HUES64 (cell line): ENCODE measurements around the gene CHD8.
"Not testable (repeated sequence)": the region's sequence is repeated elsewhere in the genome, so short reads cannot be mapped to it uniquely, and the experiment has no call there.

Source experiments
- H3K27ac ChIP-seq: 2 replicates; pipeline ENCODE4 v1.7.0; 2013; ENCODE audit warnings: low read depth, low read length, inconsistent platforms
- H3K27me3 ChIP-seq: 2 replicates; pipeline ENCODE4 v1.6.1; 2013; ENCODE audit warnings: mild to moderate bottlenecking, low read length; ENCODE audit not compliant: insufficient read depth
- H3K36me3 ChIP-seq: 2 replicates; pipeline ENCODE4 v1.6.1; 2013; ENCODE audit warnings: mild to moderate bottlenecking, low read length; ENCODE audit not compliant: insufficient read depth
- H3K4me1 ChIP-seq: 2 replicates; pipeline ENCODE4 v1.6.1; 2013; ENCODE audit warnings: mild to moderate bottlenecking, low read length, moderate library complexity; ENCODE audit not compliant: insufficient read depth
- H3K4me3 ChIP-seq: 2 replicates; pipeline ENCODE4 v1.5.1; 2013; ENCODE audit warnings: mild to moderate bottlenecking, low read length, moderate library complexity
- H3K9ac ChIP-seq: 2 replicates; pipeline ENCODE4 v1.6.1; 2013; ENCODE audit warnings: mild to moderate bottlenecking, low read depth, low read length
- H3K9me3 ChIP-seq: 2 replicates; pipeline ENCODE4 v1.6.1; 2013; ENCODE audit warnings: low read depth, low read length; ENCODE audit not compliant: insufficient read depth
- WGBS: fragments of 150-250, 120-280 bp; methylation state at CpG from one replicate; pipeline ENCODE4 v1.1.7; 2013; ENCODE audit warnings: missing lambda C conversion rate; 5-methylcytosine and 5-hydroxymethylcytosine counted together

The CHD8 gene

DNA sequence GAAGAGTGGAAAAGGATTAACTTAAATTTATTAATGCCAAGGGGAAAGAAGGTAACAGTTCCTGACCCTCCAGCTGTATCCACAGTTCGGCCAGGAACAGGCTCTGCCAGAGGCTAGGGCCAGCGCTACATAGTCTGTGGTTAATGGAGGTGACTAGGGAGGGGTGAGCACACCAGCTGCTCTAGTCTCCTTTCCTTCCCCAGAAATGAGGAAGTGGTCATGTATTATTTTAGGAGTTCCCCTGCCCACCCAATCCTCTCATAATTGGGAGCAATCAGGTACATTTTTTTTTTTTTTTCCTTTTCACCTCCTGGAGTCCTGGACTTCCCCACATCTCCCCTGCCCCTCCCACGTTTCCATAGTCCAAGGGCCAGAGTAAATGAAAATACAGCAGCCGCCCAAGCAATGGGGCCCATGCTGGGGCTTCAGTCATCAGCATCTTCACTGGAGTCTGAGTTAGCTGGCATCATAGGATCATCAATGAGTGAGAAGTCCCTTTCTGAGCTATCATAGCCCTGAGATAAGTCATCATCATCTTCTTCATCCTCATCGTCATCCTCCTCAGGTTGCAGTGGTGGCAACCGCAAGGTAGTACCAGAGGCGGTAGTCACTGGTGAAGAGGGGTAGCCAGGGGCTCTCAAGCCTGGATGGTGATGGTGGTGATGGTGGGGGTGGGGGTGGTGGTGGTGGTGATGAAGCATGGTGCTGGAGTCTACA, 70.6 kb downstream of the CHD8 start:
- 91% methylated on average over 7 of the region's 7 CpGs for WGBS
- Histone ChIP-seq H3K36me3 (peaks cover 60% of the 10 kb centered on the region), H3K9me3 (no peaks in the 10 kb centered on the region), H3K4me1 (peaks cover 25% of the 10 kb centered on the region), H3K27me3 (no peaks in the 10 kb centered on the region), H3K9ac (no peak overlapping the region; the same call in 1 of the 2 replicates), H3K27ac (no peak overlapping the region), H3K4me3 (peak overlapping the region; percentile 92)

DNA sequence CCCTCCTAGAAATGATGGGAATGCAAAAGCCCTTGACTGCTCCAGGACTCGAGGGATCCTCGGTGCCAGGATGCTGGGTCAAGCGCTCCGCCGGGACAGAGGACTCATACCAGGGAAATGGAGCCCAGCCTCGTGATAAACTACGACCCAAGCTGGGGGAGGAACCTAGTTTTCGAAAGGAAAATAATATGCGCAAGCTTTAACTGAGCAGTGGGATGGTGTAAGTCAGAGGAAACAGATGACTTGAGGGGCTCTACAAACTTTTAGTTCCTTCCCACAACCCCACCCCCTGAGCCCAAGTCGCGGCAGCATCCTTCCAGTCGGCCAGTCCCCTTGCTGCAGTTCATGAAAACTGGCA, 71.5 kb downstream of the CHD8 start:
- Histone ChIP-seq H3K4me3 (peak overlapping the region; percentile 92), H3K27me3 (no peaks in the 10 kb centered on the region), H3K36me3 (peaks cover 58% of the 10 kb centered on the region), H3K9ac (peak overlapping the region; percentile 98), H3K9me3 (no peaks in the 10 kb centered on the region), H3K27ac (peak overlapping the region; percentile 89), H3K4me1 (peaks cover 25% of the 10 kb centered on the region)
- WGBS = 6% methylated on average over 12 of the region's 12 CpGs

DNA sequence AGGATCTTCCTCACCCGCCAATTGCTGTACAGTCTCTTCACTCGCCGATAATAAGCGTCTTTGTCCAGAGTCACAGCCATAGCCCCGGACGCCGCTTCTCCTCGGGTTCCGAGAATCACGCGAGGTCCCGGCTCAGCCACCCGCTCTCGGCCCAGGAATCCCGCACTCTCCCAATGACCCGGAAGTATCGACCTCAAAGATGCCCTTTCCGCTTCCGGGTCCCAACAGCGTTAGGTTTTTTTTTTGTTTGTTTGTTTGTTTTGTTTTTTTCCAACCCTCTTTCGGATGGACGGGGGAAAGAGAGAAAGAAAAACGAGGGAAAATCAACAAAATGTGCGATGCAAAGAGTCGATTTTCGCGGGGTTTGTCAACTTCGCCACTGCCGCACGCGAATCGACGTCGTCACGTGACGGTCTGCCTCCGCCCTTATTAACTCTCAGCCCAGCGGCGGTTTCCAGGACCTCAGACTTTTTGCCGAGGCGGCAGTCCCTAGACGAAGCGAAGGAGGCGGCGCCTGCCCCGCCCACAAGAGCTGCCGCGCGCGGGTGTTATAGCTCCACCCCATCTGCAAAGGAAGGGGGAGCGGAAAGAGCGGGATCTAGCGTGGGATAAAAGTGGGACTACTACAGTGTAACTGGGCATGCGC, 72.0 kb downstream of the CHD8 start, which contains the start of gene SUPT16H:
TSS of gene SUPT16H (minus strand) at position 172 of the 646 bp plus-strand sequence. CDS start at position 80, 92 bp downstream.
- Histone ChIP-seq H3K4me3 (peak within 1 kb of the TSS; percentile 92), H3K27ac (peak within 1 kb of the TSS; percentile 89), H3K4me1 (peaks cover 25% of the 10 kb centered on the region), H3K9me3 (no peaks in the 10 kb centered on the region), H3K36me3 (peaks cover 57% of the 10 kb centered on the region), H3K9ac (peak within 1 kb of the TSS; percentile 98), H3K27me3 (no peaks in the 10 kb centered on the region)
- under 1% methylated on average over 54 of the region's 54 CpGs for WGBS

DNA sequence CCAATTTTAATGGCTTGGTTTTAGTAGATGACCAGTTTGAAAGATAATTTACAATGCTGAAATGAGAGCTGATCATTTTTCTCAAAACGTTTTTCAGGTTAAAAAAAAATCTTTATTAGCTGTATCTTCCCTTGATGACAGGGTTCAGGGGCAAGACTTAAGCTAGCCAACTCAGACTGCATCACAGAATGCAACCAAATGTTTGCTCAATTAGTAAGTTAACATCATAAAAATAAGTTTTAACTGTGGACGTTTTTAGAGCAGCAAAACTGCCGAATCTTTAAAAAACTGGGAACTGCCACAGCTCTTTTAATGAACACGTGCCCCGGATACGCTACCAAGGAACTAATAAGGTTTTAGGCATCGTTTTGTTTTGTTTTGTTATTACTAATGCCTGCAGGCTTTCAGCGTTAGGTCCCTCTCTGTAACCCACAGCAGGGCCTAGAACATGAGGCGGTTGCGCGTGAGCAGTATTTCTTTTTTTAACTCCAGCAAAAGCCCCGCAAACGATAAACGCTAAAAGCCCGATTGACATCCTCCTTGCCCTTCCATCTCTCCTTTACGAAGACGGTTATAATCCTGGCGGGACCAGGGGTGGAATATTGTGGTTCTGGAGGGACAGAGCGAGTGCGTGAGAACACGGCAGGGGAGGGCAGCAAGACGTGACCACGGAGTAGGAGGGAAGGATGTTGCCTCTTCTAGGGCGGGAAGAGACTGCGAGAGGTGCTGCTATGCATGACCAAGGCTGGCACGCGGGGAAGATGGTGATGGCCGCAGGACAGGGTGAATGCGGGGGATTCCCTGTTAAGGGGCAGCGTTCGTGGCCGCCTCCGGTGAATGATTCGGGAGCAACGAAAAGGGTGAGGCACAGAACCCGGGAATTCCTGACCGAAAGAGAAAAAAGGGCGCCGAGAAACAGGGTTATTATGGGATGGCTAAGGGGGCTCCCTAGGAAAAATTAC, 72.8 kb downstream of the CHD8 start:
- under 1% methylated on average over 39 of the region's 39 CpGs for WGBS

GRCh38 chr14:21382095-21382494, 73.8 kb downstream of the CHD8 start:
- H3K27me3 ChIP-seq = no peaks in the 10 kb centered on the region

More for the DNA sequence above, 72.8 kb downstream of the CHD8 start:
- Histone ChIP-seq H3K36me3 (peaks cover 57% of the 10 kb centered on the region), H3K4me3 (peak overlapping the region; percentile 92), H3K4me1 (peaks cover 25% of the 10 kb centered on the region), H3K9me3 (no peaks in the 10 kb centered on the region), H3K27ac (peak overlapping the region; percentile 89), H3K27me3 (no peaks in the 10 kb centered on the region), H3K9ac (peak overlapping the region; percentile 98)

DNA sequence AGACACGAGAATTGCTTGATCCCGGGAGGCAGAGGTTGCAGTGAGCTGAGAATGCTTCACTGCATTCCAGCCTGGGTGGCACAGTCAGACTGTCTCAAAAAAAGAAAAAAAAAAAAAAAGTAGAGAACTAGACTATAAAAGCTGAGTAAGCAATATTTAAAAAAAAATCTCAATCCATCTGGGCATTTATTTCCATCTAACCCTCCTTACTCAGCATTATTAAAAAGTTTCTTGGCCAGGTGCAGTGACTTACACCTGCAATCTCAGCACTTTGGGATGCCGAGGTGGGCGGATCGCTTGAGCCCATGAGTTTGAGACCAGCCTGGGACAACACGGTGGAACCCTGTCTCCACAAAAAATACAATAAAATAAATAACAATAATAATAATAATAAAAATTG, 76.6 kb downstream of the CHD8 start:
- H3K4me3 ChIP-seq = no peak overlapping the region
- no peaks in the 10 kb centered on the region for H3K27me3 ChIP-seq
- peaks cover 65% of the 10 kb centered on the region for H3K36me3 ChIP-seq
- no peak overlapping the region for H3K27ac ChIP-seq
- no peaks in the 10 kb centered on the region for H3K9me3 ChIP-seq
- no peak overlapping the region for H3K9ac ChIP-seq
- H3K4me1 ChIP-seq = peaks cover 19% of the 10 kb centered on the region
- WGBS = 98% methylated on average over 5 of the region's 6 CpGs

More at GRCh38 chr14:21382095-21382494, 73.8 kb downstream of the CHD8 start:
- Histone ChIP-seq H3K36me3 (peaks cover 61% of the 10 kb centered on the region), H3K9ac (peak overlapping the region; percentile 98), H3K4me3 (peak overlapping the region; percentile 92), H3K4me1 (peaks cover 25% of the 10 kb centered on the region), H3K27ac (no peak overlapping the region), H3K9me3 (no peaks in the 10 kb centered on the region)

DNA sequence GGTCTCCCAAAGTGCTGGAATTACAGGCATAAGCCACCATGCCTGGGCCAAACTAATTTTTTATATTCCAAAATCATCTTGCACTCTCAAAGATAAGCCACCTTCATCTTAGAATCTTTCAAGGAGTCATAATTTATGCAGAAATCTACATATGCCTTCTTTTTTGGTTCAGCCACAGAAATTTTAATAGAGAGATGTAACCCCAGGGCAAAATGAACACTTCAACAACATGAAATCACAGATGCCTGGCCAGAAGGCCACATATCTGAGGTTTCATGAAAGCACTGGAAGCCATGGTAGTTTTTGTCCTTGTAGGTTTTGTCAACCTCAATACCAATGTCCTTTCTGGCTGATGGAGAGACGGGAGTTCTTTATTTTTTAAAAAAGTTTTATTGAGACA, 81.9 kb downstream of the CHD8 start:
- Histone ChIP-seq H3K4me1 (no peaks in the 10 kb centered on the region), H3K4me3 (no peak overlapping the region), H3K27me3 (no peaks in the 10 kb centered on the region), H3K9me3 (no peaks in the 10 kb centered on the region), H3K9ac (no peak overlapping the region), H3K27ac (no peak overlapping the region), H3K36me3 (peaks cover 94% of the 10 kb centered on the region)
- no CpG with 5 or more reads among the region's 1 CpG for WGBS

- H3K4me3 ChIP-seq, H3K9ac ChIP-seq, H3K9me3 ChIP-seq, H3K4me1 ChIP-seq, H3K27ac ChIP-seq, H3K27me3 ChIP-seq: not testable (repeated sequence)
- 91% methylated on average over 1 of the region's 1 CpG for WGBS
- peaks cover 94% of the 10 kb centered on the region for H3K36me3 ChIP-seq
Observed at GRCh38 chr14:21372814-21373213, 83.1 kb downstream of the CHD8 start.

GRCh38 chr14:21369949-21370679, 85.8 kb downstream of the CHD8 start:
- H3K9me3 ChIP-seq = no peaks in the 10 kb centered on the region
- H3K27me3 ChIP-seq = no peaks in the 10 kb centered on the region
- H3K27ac ChIP-seq = no peak overlapping the region
- H3K9ac ChIP-seq = no peak overlapping the region
- H3K4me3 ChIP-seq = no peak overlapping the region
- 86% methylated on average over 4 of the region's 4 CpGs for WGBS
- peaks cover 94% of the 10 kb centered on the region for H3K36me3 ChIP-seq
- no peaks in the 10 kb centered on the region for H3K4me1 ChIP-seq

DNA sequence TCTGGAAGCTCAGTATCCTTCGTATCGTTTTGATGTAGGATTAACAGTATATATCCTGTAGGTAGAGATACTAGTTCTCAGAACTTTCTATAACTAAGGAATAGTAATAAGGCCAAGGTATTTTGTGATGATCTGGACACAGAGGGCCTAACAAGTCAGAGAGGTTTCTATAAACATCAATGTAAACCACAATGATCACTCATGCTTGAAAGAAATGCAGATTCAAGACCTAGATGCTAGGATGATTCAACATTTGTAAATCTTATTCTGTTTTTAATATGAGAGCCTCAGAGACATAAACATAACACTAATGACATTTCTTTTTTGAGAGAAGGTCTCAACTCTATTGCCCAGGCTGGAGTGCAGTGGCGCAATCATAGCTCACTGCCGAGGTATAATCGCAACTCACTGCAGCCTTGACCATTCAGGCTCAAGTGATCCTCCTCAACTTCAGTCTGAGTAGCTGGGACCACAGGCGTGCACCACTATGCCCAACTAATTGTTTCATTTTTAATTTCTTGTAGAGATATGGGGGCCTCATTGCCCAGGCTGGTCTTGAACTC, 88.3 kb downstream of the CHD8 start:
- 97% methylated on average over 6 of the region's 6 CpGs for WGBS
- Histone ChIP-seq H3K36me3 (peaks cover 100% of the 10 kb centered on the region), H3K9me3 (no peaks in the 10 kb centered on the region), H3K27me3 (no peaks in the 10 kb centered on the region), H3K9ac (no peak overlapping the region), H3K4me3 (no peak overlapping the region), H3K27ac (no peak overlapping the region), H3K4me1 (no peaks in the 10 kb centered on the region)
